BLaER1 treated with 17β-estradiol and CSF1 and Interleukin-3, amounts not matched to agents 10 nM and 100 nM (cell line): ENCODE results near the gene ETV6.

Experiments used
- H3K27ac ChIP-seq, 11 experiments: shearing (Covaris generic); formaldehyde crosslinking; 2 replicates each; pipeline ENCODE4 v1.8.1; 2022
- H3K27me3 ChIP-seq, 11 experiments: shearing (Covaris generic); formaldehyde crosslinking; 2 replicates each; pipeline ENCODE4 v1.8.1; 2022
- H3K36me3 ChIP-seq, 11 experiments: shearing (Covaris generic); formaldehyde crosslinking; 2 replicates each; pipeline ENCODE4 v1.8.1; 2022
- H3K4me1 ChIP-seq, 10 experiments: shearing (Covaris generic); formaldehyde crosslinking; 2 replicates each; pipeline ENCODE4 v1.8.1; 2022
- H3K4me2 ChIP-seq, 11 experiments: shearing (Covaris generic); formaldehyde crosslinking; 2 replicates each; pipeline ENCODE4 v1.8.1; 2022
- H3K4me3 ChIP-seq, 10 experiments: shearing (Covaris generic); formaldehyde crosslinking; 2 replicates each; pipeline ENCODE4 v1.8.1; 2022
- H3K9ac ChIP-seq, 11 experiments: shearing (Covaris generic); formaldehyde crosslinking; 2 replicates each; pipeline ENCODE4 v1.8.1; 2022
- H3K9me3 ChIP-seq, 11 experiments: shearing (Covaris generic); formaldehyde crosslinking; replicated peaks in 1 of 11; 2 replicates each; pipeline ENCODE4 v1.8.1; 2022
- H4K20me1 ChIP-seq, 11 experiments: shearing (Covaris generic); formaldehyde crosslinking; 2 replicates each; pipeline ENCODE4 v1.8.1; 2022
- Cebpa-rat ChIP-seq, 11 experiments: shearing (Covaris generic); IDR thresholded peaks; 2 replicates each; pipeline ENCODE4 v1.8.1; 2022

Gene ETV6

GRCh38 chr12:11827091-11828061 lies 177.9 kb downstream of the ETV6 start:
- Histone ChIP-seq H3K4me2 (peak overlapping the region in 3 of 11 experiments; percentile 56 to 85 (median 71); a peak in 6 of 22 replicates), H3K27me3 (no peaks in the 10 kb centered on the region), H3K9me3 (peaks cover 0 to 24% (median 17%) of the 10 kb centered on the region in 11 experiments; a peak in 15 of 22 replicates), H3K36me3 (peaks cover 19 to 97% (median 68%) of the 10 kb centered on the region in 11 experiments), H4K20me1 (peaks cover 0 to 22% (median 2%) of the 10 kb centered on the region in 11 experiments; a peak in 5 of 22 replicates), H3K27ac (peak overlapping the region in 4 of 11 experiments; percentile 16 to 80 (median 62); a peak in 6 of 22 replicates), H3K9ac (peak overlapping the region in 3 of 11 experiments; percentile 31 to 69 (median 43); a peak in 5 of 22 replicates), H3K4me1 (peaks cover 22 to 100% (median 35%) of the 10 kb centered on the region in 10 experiments), H3K4me3 (no peak overlapping the region)
- no peak for TF ChIP-seq Cebpa-rat (IDR thresholded peaks at IDR 0.05)

GRCh38 chr12:11829764-11830194 lies 180.3 kb downstream of the ETV6 start:
- Histone ChIP-seq H3K27ac (peak overlapping the region in 7 of 11 experiments; percentile 1 to 54 (median 10); a peak in 5 of 22 replicates), H3K4me2 (peak overlapping the region in 3 of 11 experiments; percentile 10 to 91 (median 84); a peak in 6 of 22 replicates), H3K27me3 (no peaks in the 10 kb centered on the region), H3K36me3 (peaks cover 23 to 94% (median 53%) of the 10 kb centered on the region in 11 experiments), H3K4me3 (no peak overlapping the region), H3K9ac (peak overlapping the region in 2 of 11 experiments; percentile 23 to 54; a peak in 4 of 22 replicates), H4K20me1 (peaks cover 0 to 22% (median 2%) of the 10 kb centered on the region in 11 experiments; a peak in 5 of 22 replicates), H3K9me3 (peaks cover 0 to 6% (median 0%) of the 10 kb centered on the region in 11 experiments; a peak in 8 of 22 replicates), H3K4me1 (peaks cover 3 to 100% (median 29%) of the 10 kb centered on the region in 10 experiments; a peak in 18 of 20 replicates)
- TF ChIP-seq Cebpa-rat (IDR thresholded peaks at IDR 0.05), result no peak

- peak overlapping the region in 4 of 11 experiments; percentile 1 to 54 (median 16); a peak in 4 of 22 replicates for H3K27ac ChIP-seq
- peaks cover 23 to 88% (median 53%) of the 10 kb centered on the region in 11 experiments for H3K36me3 ChIP-seq
- H3K4me2 ChIP-seq, result peak overlapping the region in 3 of 11 experiments; percentile 10 to 91 (median 84); a peak in 6 of 22 replicates
These were observed 180.9 kb downstream of the ETV6 start for GRCh38 chr12:11830307-11830801.

GRCh38 chr12:11832093-11832492 lies 182.6 kb downstream of the ETV6 start:
- Histone ChIP-seq H3K9me3 (no peaks in the 10 kb centered on the region), H3K27me3 (no peaks in the 10 kb centered on the region), H3K4me1 (peaks cover 19 to 97% (median 40%) of the 10 kb centered on the region in 10 experiments), H3K9ac (no peak overlapping the region), H3K4me3 (no peak overlapping the region), H4K20me1 (peaks cover 0 to 14% (median 0%) of the 10 kb centered on the region in 11 experiments; a peak in 4 of 22 replicates), H3K27ac (peak overlapping the region in 5 of 11 experiments; percentile 14 to 93 (median 25); a peak in 6 of 22 replicates), H3K36me3 (peaks cover 15 to 71% (median 42%) of the 10 kb centered on the region in 11 experiments), H3K4me2 (peak overlapping the region in 3 of 11 experiments; percentile 84 to 91 (median 91); a peak in 6 of 22 replicates)
- no peak for TF ChIP-seq Cebpa-rat (IDR thresholded peaks at IDR 0.05)

More at GRCh38 chr12:11830307-11830801, 180.9 kb downstream of the ETV6 start:
- H3K27me3 ChIP-seq, result no peaks in the 10 kb centered on the region
- peaks cover 0 to under 1% (median 0%) of the 10 kb centered on the region in 11 experiments; a peak in 1 of 22 replicates for H3K9me3 ChIP-seq
- peaks cover 0 to 22% (median 2%) of the 10 kb centered on the region in 11 experiments; a peak in 5 of 22 replicates for H4K20me1 ChIP-seq
- peaks cover 4 to 100% (median 29%) of the 10 kb centered on the region in 10 experiments; a peak in 18 of 20 replicates for H3K4me1 ChIP-seq
- no peak overlapping the region for H3K4me3 ChIP-seq
- peak overlapping the region in 1 of 11 experiments; percentile 24; a peak in 3 of 22 replicates for H3K9ac ChIP-seq
- no peak for TF ChIP-seq Cebpa-rat (IDR thresholded peaks at IDR 0.05)

- no peaks in the 10 kb centered on the region for H3K9me3 ChIP-seq
- peak overlapping the region in 4 of 11 experiments; percentile 73 to 79 (median 76); a peak in 4 of 22 replicates for H3K9ac ChIP-seq
- peaks cover 23 to 97% (median 52%) of the 10 kb centered on the region in 10 experiments for H3K4me1 ChIP-seq
- H3K27ac ChIP-seq, result peak overlapping the region in 6 of 11 experiments; percentile 80 to 93 (median 89); a peak in 10 of 22 replicates
- TF ChIP-seq Cebpa-rat (IDR thresholded peaks at IDR 0.05), result no peak
- peak overlapping the region in 7 of 11 experiments; percentile 4 to 91 (median 79); a peak in 13 of 22 replicates for H3K4me2 ChIP-seq
- H3K27me3 ChIP-seq, result no peaks in the 10 kb centered on the region
- no peak overlapping the region for H3K4me3 ChIP-seq
- peaks cover 11 to 71% (median 31%) of the 10 kb centered on the region in 11 experiments for H3K36me3 ChIP-seq
- H4K20me1 ChIP-seq, result peaks cover 0 to 9% (median 0%) of the 10 kb centered on the region in 11 experiments; a peak in 2 of 22 replicates
These were observed 183.9 kb downstream of the ETV6 start for GRCh38 chr12:11833174-11833895.

- H3K4me2 ChIP-seq, result peak overlapping the region in 8 of 11 experiments; percentile 4 to 91 (median 78); a peak in 14 of 22 replicates
These were observed 184.8 kb downstream of the ETV6 start for GRCh38 chr12:11834104-11834812.

GRCh38 chr12:11834931-11835330 lies 185.5 kb downstream of the ETV6 start:
- H3K27me3 ChIP-seq, result no peaks in the 10 kb centered on the region
- peaks cover 37 to 97% (median 68%) of the 10 kb centered on the region in 10 experiments for H3K4me1 ChIP-seq
- peak overlapping the region in 9 of 11 experiments; percentile 75 to 93 (median 84); a peak in 18 of 22 replicates for H3K27ac ChIP-seq
- peaks cover 0 to 6% (median 0%) of the 10 kb centered on the region in 11 experiments; a peak in 3 of 22 replicates for H3K9me3 ChIP-seq
- H4K20me1 ChIP-seq, result peaks cover 0 to 5% (median 0%) of the 10 kb centered on the region in 11 experiments; a peak in 1 of 22 replicates
- peak overlapping the region in 5 of 11 experiments; percentile 23 to 79 (median 76); a peak in 8 of 22 replicates for H3K9ac ChIP-seq
- no peak overlapping the region for H3K4me3 ChIP-seq
- H3K4me2 ChIP-seq, result peak overlapping the region in 8 of 11 experiments; percentile 69 to 91 (median 80); a peak in 14 of 22 replicates
- H3K36me3 ChIP-seq, result peaks cover 5 to 71% (median 31%) of the 10 kb centered on the region in 11 experiments; a peak in 20 of 22 replicates
- TF ChIP-seq Cebpa-rat (IDR thresholded peaks at IDR 0.05), result no peak

More at GRCh38 chr12:11834104-11834812, 184.8 kb downstream of the ETV6 start:
- TF ChIP-seq Cebpa-rat (IDR thresholded peaks at IDR 0.05), result no peak
- H3K4me1 ChIP-seq, result peaks cover 30 to 97% (median 61%) of the 10 kb centered on the region in 10 experiments
- peak overlapping the region in 9 of 11 experiments; percentile 22 to 93 (median 84); a peak in 16 of 22 replicates for H3K27ac ChIP-seq
- H3K27me3 ChIP-seq, result no peaks in the 10 kb centered on the region
- H3K9me3 ChIP-seq, result no peaks in the 10 kb centered on the region
- H3K4me3 ChIP-seq, result no peak overlapping the region
- H4K20me1 ChIP-seq, result peaks cover 0 to 5% (median 0%) of the 10 kb centered on the region in 11 experiments; a peak in 1 of 22 replicates
- peaks cover 6 to 71% (median 31%) of the 10 kb centered on the region in 11 experiments for H3K36me3 ChIP-seq
- H3K9ac ChIP-seq, result peak overlapping the region in 5 of 11 experiments; percentile 23 to 79 (median 76); a peak in 8 of 22 replicates
